ENCODE results near the gene RASL11A. TPM values are rescaled to one million over a fixed set of nuclear protein-coding genes. Genes with fewer than 3 reads are reported as not detected.
"Not testable (repeated sequence)": the region's sequence is repeated elsewhere in the genome, so short reads cannot be mapped to it uniquely, and the experiment has no call there.

The RASL11A gene
- polyA plus RNA-seq, 1 donor: 1.3 TPM

DNA sequence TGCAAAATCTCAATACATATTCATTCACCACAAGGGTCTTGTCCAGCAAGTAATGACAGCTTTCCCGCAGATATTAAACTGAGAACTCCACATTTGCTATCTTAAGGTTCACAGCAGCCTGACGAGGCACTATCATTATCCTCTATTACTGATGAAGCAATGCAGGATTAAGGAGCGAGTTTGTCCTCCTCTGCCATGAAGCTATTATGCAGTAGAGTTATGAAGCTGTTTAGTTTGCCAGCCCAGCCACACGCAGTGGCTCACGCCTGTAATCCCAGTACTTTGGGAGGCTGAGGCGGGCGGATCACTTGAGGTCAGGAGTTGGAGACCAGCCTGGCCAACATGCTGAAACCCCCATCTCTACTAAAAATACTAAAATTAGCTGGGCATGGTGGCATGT lies 29.8 kb downstream of the RASL11A start:
- not testable (repeated sequence) for DNase-seq (ENCODE audit: low read depth)

DNA sequence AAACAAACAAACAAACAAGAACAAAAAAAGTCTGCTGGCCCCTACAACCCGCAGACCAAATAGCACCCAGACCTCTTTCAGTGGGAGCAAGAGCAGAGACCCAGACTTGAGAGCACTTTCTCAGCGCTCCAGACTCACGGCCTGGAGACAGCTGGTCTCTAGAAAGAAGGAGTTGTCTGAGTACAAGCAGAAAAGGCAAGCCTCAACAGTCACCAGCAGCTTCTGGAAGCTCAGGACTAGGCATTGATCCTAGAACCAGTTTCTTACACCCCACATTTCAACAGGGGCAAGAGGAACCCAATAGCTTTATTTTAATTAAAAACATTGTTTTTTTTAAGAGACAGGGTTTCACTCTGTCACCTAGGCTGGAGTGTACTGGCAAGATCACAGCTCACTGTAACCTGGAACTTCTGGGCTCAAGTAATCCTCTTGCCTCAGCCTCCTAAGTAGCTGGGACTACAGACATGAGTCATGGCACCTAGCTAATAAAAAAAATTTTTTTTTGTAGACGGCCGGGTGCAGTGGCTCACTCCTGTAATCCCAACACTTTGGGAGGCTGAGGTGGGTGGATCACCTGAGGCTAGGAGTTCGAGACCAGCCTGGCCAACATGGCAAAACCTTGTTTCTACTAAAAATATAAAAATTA lies 30.4 kb downstream of the RASL11A start:
- no peak for DNase-seq (ENCODE audit: low read depth)

DNA sequence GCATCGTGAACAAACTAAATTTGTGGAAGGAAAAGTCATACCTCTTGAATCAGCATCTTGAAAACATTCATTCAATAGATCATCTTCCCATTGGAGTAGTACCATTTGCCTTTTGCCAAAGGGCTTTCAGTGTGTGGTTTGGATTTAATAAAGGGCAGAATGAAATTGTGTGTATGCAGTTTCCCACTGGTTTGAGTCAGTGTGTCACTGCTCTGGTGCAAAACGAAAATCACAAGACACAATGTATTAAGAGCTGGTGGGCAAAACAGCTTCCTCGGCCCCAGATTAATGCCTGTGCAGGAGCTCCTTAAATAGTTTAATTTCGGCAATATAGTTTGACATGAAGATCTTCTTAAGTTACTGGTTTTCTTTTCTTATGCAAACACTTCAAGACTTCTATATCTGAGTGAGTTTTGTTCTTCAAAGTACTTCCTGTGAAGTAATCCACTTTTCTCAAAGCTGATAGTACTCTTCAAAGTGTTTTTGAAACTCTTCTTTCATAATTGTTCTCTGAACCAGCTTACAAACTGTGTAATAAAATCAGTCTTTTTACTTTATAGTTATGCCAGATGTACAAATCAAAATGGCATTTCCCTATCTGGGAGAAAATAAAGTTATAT lies 32.1 kb downstream of the RASL11A start:
- no peak for DNase-seq (ENCODE audit: low read depth)

DNA sequence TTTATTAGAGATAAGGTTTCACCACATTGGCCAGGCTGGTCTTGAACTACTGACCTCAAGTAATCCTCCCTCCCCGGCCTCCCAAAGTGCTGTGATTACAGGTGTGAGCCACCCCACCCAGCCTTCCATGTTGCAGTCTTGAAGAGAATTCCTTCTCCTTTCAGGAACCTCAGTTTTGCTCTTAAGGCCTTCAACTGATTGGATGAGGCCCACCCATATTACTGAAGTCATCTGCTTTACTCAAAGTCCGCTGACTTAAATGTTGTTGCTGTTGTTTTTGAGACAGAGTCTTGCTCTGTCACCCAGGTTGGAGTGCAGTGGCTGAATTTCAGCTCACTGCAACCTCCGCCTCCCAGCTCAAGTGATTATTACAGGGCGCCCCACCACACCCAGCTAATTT lies 33.5 kb downstream of the RASL11A start:
- no peak for DNase-seq (ENCODE audit: low read depth)

DNA sequence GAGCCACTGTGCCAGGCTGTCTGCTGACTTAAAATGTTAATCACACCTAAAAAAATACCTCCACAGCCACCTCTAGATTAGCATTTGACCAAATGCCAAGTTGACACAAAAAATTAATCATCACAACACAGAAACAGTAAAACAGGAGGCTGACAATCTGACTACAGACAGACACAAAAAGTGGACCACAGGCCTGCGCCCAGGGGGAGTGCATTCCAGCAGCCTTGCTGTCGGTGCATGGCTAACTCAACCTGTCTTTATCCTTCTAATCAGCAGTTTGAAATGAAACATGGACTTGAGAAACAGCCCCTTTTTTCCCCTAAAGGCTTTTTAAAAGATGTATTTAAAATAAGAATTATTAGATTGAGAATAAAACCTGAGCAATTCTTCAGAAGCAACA lies 34.0 kb downstream of the RASL11A start:
- no peak for DNase-seq (ENCODE audit: low read depth)

DNA sequence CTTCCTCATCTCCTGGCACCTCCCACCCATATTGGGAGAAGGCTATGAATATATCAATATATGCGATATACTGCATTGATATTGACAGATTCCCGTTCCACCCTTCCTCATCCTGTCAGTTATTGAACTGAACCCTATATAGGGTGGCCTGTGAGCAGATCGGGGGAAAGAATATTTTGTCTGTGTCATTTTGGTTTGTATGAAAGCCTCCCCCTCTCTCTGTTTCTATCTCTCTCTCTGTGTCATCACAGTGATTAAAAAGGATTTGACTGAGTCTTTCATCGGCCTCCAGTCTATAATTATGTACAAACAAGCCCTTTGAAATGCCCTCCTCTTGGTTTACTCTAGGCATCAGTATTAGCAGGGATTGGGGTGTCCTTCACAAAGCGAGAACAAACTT lies 35.7 kb downstream of the RASL11A start:
- no peak for DNase-seq (ENCODE audit: low read depth)

DNA sequence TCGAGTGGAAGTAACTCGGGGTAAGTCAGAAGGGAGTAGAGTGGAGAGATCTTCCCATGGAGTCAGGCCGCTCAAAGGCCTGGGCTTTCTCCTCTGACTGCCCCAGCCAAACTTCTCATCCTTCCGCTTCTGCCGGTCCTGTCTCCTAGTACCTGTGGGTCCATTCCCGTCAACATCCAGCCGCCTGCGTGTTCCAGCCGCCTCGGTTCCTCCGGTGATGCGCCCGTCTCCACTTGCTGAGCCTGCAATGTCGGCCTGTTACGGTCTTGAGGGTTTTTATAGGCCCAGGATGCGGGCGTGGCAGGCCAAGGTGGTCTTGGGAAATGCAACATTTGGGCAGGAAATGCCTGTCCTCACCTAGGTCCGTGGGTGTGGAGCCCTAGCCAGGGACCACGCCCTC lies 38.3 kb downstream of the RASL11A start:
- no peak for DNase-seq (ENCODE audit: low read depth)

DNA sequence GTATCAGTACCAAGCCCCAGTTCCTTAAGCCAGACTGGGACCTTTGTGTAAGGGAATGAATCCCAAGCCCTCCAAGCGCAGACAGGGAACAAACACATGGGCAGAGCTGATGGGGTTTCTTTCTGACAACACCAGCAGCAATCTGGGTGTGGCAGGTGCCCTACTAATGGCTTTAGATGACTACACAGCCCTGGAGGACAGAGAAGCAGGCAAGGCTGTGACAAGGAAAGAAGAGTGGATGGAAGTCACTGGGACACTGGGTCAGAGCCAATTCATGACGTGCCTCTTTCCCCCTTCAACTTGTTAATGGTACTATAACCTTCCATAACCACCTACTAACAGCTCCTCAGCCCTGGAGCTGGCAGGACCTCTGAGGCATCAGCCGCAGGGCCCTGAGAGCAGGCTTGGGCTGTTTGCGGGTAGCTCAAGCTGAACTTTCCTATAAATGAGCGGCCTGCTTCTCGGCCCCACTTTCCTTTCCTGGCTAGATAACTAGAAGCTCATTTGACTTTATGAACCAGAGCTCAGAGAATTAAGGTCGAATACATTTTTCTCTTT lies 38.9 kb downstream of the RASL11A start:
- DNase-seq (ENCODE audit: low read depth): no peak

DNA sequence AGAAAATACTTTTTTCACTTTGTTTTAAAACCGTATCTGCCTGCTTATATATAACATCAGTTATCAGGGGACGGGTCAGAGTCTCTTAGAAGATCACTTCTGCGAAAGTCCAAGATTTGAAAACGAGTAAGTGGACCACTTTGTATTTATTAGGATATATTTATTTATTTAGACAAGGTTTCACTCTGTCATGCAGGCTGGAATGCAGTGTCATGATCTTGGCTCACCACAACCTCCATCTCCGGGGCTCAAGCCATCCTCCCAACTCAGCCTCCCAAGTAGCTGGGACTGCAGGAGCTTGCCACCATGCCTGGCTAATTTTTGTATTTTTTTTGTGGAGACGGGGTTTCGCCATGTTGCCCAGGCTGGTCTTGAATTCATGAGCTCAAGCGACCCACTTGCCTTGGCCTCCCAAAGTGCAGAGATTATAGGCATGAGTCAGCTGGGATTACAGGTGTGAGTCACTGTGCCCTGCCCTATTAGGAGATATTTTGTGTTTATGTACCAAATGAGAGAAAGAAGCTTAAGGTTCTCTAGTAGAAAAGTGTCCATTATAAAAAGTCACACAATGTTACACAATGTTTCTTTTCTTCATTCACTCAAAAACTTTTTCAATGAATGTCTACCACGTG lies 39.5 kb downstream of the RASL11A start:
- no peak for DNase-seq (ENCODE audit: low read depth)

DNA sequence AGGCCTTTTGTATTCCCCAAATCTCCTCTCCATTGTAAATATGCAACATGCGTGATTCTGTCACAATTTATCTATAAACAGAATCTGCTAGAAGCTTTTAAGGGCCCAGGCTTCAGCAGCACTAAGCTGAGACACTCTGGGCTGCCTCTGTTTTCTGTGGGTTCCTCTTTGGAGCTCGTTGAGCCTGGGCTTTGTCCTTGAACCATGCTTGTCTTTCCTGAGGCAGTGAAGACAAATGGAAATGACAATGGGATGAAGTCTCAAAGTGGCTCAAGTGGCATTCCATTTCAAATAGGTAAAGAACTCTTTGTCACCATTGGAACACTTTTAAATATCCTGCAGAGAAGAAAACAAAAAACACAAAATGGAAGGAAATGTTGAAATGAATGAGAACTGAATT lies 40.3 kb downstream of the RASL11A start:
- no peak for DNase-seq (ENCODE audit: low read depth)

DNA sequence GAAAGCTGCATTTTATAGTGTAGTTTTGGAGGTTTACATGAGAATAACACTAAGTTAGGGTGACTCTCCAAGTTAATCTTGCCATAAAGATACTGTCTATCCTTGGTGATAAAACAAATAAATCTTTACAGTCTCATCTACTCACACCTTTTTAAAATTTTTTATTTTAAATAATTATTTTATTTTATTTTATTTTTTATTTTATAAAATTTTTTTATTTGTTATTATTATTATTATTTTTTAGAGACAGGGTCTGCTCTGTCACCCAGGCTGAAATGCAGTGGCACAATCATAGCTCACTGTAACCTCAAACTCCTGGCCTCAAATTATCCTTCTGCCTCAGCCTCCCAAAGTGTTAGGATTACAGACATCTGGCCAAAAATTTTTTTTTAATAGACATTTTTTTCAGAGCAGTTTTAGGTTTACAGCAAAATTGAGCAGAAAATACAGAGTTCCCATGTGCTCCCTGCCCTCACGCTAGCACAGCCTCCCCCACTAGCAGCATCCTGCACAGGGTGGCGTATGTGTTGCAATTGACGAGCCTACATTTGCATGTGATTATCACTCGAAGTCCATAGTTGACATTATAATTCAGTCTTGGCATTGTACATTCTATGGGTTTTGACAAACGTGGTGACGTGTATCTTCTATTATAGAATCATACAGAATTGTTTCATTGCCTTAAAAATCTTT lies 41.0 kb downstream of the RASL11A start:
- DNase-seq (ENCODE audit: low read depth): no peak

DNA sequence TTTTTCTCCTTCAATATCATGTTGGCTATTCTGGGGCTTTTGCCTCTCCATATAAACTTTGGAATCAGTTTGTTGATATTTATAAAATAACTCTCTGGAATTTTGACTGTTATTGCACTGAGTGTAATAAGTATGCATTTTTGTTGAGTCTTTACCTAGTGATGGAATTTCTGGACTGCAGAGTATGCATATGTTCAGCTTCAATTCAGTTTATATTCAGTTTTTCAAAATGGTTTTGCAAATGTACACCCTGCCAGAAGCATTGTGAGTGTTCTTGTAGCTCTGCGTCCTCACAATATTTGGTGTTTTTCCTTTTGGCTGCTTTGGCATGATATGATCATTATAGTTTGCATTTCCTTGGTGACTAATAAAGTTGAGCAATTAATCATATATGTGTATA lies 43.1 kb downstream of the RASL11A start:
- no peak for DNase-seq (ENCODE audit: low read depth)

DNA sequence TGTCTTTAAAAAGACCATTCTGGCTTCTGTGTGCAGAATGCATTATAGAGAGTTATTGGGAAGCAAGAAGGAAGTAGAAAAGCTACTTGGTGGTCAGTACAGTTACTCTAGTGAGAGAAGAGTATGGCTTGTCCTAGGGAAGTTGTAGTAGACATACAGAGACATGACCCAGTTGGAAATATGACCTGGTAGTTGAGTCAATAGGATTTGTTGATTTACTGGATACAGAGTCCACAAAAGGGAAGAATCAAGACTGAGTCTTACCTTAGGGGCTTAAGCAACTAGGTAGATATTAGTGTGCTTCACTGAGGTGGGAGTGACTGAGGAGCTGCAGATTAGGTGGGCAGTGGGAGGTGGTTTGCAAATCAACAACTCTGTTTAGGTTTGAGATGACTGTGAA lies 48.8 kb downstream of the RASL11A start:
- DNase-seq (ENCODE audit: low read depth): no peak

DNA sequence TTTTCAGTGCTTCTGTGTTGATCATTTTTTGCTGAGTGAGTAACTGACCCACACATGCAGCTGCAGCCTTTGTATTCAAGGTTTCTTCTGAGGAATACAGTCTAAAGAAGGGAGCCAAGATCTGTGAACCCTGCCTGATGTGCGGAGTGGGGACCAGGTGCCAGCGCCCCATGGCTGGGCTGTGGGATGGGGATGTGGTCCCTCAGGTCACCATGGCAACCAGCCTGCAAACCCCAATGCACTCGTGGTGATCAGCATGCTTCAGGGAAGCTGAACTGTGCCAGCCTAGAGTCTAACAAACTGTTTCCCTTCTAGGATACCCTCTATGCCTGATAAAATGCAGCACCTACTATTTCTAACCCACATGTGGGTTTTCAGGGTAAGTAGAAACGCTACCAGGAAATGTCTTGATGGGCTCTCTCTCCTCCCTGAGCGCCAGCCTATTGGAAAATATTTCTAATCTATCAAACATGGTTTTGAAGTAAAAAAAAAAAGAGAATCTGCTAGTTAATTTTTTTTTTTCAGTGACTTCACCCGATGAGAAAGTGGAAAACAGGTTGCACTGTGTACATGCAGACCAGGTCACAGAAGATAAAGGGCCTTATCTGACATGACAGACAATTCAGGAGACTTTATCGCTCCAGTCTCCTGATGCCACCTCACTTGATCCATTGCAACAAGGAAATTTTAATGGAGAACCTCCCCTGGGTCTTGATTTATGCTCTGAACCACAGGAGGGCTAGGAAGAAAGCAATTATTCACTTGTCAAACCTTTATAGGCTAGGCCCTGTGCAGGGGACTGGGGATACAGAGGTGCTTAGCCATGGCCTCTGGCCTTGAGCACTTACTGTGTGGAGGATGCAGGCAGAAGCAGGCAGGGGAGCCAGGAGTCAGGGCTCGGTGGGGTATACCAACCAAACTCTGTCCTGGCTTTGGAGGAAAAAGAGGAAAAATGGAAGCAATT lies 51.1 kb downstream of the RASL11A start:
- DNase-seq (ENCODE audit: low read depth): no peak

DNA sequence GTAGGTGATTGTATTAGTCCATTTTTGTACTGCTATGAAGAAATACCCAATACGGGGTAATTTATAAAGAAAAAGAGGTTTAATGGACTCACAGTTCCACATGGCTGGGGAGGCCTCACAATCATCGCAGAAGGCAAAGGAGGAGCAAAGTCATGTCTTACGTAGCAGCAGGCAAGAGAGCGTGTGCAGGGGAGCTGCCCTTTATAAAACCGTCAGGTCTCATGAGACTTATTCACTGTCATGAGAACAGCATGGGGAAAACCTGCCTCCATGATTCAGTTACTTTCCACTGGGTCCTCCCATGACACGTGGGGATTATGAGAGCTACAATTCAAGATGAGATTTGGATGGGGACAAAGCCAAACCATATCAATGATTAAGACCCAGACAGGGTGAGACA lies 51.8 kb downstream of the RASL11A start:
- DNase-seq (ENCODE audit: low read depth): not testable (repeated sequence)

Other genes starting within 250 kb of the RASL11A start
- gene USP12, start 99.0 kb upstream of the RASL11A start, polyA plus RNA-seq (ENCODE audit: insufficient read length): 21.5 TPM
- 1,062 TPM for gene RPL21, start 19.3 kb upstream of the RASL11A start, polyA plus RNA-seq (ENCODE audit: insufficient read length)
- gene GTF3A, start 153.8 kb downstream of the RASL11A start, polyA plus RNA-seq (ENCODE audit: insufficient read length): 162 TPM
- 62.9 TPM for gene MTIF3, start 179.7 kb downstream of the RASL11A start, polyA plus RNA-seq (ENCODE audit: insufficient read length)

All from forelimb muscle (tissue), 1 donor.